Gastrocnemius medialis (tissue), 4 donors: ENCODE data around the gene CRHBP.
"Not testable (repeated sequence)": the region's sequence is repeated elsewhere in the genome, so short reads cannot be mapped to it uniquely, and the experiment has no call there.

ENCODE experiments used
- POLR2A ChIP-seq, 2 donors: fragments of 450-650 bp; IDR thresholded peaks; one replicate each; pipeline ENCODE4 v1.6.1; 2017; ENCODE audit warnings: antibody characterized with exemption in 2 of 2, mild to moderate bottlenecking in 2 of 2, moderate library complexity in 2 of 2
- TF ChIP-seq, protein P1 (sequence below), 5 experiments: fragments of 450-650 bp in 3 of 5; fragments of 200-600 bp in 2 of 5; sonication (generic) in 2 of 5; IDR thresholded peaks in 4 of 5; conservative IDR thresholded peaks in 1 of 5; 1 replicate in 4 of 5; 2 replicates in 1 of 5; pipeline ENCODE4 v1.5.1; 2016 to 2019; ENCODE audit warnings: antibody characterized with exemption in 5 of 5, mild to moderate bottlenecking in 3 of 5, moderate library complexity in 3 of 5

DNA sequence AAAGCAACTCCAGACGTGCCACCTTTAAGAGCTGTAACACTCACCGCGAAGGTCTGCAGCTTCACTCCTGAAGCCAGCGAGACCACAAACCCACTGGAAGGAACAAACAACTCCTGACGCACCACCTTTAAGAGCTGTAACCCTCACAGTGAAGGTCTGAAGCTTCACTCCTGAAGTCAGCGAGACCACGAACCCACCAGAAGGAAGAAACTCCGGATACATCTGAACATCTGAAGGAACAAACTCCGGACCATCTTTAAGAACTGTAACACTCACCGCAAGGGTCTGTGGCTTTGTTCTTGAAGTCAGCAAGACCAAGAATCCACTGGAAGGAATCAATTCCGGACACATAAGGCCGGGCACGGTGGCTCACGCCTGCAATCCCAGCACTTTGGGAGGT lies 38.2 kb upstream of the CRHBP start:
- TF ChIP-seq POLR2A (IDR thresholded peaks at IDR 0.05): not testable (repeated sequence)
- TF ChIP-seq, protein P1, sequence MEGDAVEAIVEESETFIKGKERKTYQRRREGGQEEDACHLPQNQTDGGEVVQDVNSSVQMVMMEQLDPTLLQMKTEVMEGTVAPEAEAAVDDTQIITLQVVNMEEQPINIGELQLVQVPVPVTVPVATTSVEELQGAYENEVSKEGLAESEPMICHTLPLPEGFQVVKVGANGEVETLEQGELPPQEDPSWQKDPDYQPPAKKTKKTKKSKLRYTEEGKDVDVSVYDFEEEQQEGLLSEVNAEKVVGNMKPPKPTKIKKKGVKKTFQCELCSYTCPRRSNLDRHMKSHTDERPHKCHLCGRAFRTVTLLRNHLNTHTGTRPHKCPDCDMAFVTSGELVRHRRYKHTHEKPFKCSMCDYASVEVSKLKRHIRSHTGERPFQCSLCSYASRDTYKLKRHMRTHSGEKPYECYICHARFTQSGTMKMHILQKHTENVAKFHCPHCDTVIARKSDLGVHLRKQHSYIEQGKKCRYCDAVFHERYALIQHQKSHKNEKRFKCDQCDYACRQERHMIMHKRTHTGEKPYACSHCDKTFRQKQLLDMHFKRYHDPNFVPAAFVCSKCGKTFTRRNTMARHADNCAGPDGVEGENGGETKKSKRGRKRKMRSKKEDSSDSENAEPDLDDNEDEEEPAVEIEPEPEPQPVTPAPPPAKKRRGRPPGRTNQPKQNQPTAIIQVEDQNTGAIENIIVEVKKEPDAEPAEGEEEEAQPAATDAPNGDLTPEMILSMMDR (IDR thresholded peaks at IDR 0.05 in 4 of 5, conservative IDR thresholded peaks at IDR 0.05 in 1 of 5): not testable (repeated sequence)
